Esophagus (tissue), 2 donors: ENCODE measurements around the gene KRT34. TPM values are rescaled to one million over a fixed set of nuclear protein-coding genes. Genes with fewer than 3 reads are reported as not detected.

Source experiments
- H3K27ac ChIP-seq, 2 donors: one replicate each; pipeline ENCODE4 v1.5.1; 2013; ENCODE audit warnings: low read depth in 2 of 2, mild to moderate bottlenecking in 2 of 2, inconsistent platforms in 1 of 2, low read length in 1 of 2, moderate library complexity in 1 of 2
- H3K27me3 ChIP-seq, 2 donors: one replicate each; pipeline ENCODE4 v1.6.1; 2013; ENCODE audit warnings: low read length in 2 of 2, control low read depth in 1 of 2, mild to moderate bottlenecking in 1 of 2; ENCODE audit not compliant: insufficient read depth in 2 of 2, control insufficient read depth in 1 of 2
- H3K36me3 ChIP-seq, 2 donors: one replicate each; pipeline ENCODE4 v1.6.1; 2013; ENCODE audit warnings: low read length in 1 of 2; ENCODE audit not compliant: control insufficient read depth in 2 of 2, insufficient read depth in 2 of 2
- H3K4me1 ChIP-seq, 2 donors: one replicate each; pipeline ENCODE4 v1.6.1; 2013; ENCODE audit warnings: low read length in 1 of 2; ENCODE audit not compliant: control insufficient read depth in 2 of 2, insufficient read depth in 2 of 2
- H3K4me3 ChIP-seq, 2 donors: one replicate each; pipeline ENCODE4 v1.5.1; 2013; ENCODE audit warnings: low read length in 2 of 2, mild to moderate bottlenecking in 2 of 2, low read depth in 1 of 2, moderate library complexity in 1 of 2
- H3K9me3 ChIP-seq, 2 donors: one replicate each; pipeline ENCODE4 v1.6.1; 2013; ENCODE audit warnings: mild to moderate bottlenecking in 2 of 2, low read depth in 1 of 2, low read length in 1 of 2, moderate library complexity in 1 of 2; ENCODE audit not compliant: control insufficient read depth in 2 of 2, insufficient read depth in 1 of 2
- WGBS, 2 donors: extraction: QIAGEN DNeasy Blood & Tissue Kit; methylation state at CpG; one replicate each; pipeline ENCODE4 v1.1.7; 2013; 5-methylcytosine and 5-hydroxymethylcytosine counted together
- polyA plus RNA-seq, 2 donors: library from polyadenylated mRNA; stranded (reverse); fragments of 200-250 nt; gene quantifications; one replicate each; pipeline ENCODE4 v1.2.3, GENCODE V29; 2013
- donor health status: healthy with polysubstance abuse.
- donor health status: Bipolar disorder and iron deficiency.

KRT34 gene
- polyA plus RNA-seq, 2 donors, result 0.19 to 0.20 TPM

- Histone ChIP-seq H3K36me3 (no peaks in the 10 kb centered on the region), H3K27ac (peak overlapping the region; percentile 13 to 53), H3K4me3 (no peak overlapping the region), H3K27me3 (no peaks in the 10 kb centered on the region), H3K9me3 (no peaks in the 10 kb centered on the region), H3K4me1 (peaks cover 3 to 24% of the 10 kb centered on the region in 2 donors)
- 68 to 78% methylated on average over 7 of the region's 7 CpGs for WGBS, 2 donors
These were observed 36.2 kb upstream of the KRT34 start for GRCh38 chr17:41418116-41418860.

DNA sequence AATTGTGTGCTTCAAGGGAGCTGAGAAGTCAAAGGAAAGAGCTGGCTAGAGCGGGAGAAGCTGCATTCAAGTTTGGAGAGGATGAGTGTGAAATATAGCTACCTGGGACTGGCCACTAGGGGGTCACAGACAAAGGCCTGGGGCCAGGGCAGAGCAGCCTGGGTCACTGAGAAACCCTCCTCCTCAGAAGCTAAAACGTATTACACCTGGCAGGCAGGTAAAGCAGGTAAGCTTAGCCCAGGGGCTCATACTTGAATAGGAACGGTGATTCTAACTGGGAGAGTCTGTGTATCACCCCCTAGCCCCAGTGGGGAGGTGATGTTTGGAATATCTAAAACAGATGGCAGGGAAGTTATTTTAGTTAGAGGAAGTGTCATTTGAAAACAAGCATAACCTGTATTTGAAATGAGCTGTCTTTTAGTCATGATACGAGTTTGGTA is 35.5 kb upstream of the KRT34 start:
- Histone ChIP-seq H3K27ac (peak overlapping the region; percentile 72 to 81), H3K4me1 (peaks cover 3 to 24% of the 10 kb centered on the region in 2 donors), H3K9me3 (no peaks in the 10 kb centered on the region), H3K4me3 (no peak overlapping the region), H3K36me3 (no peaks in the 10 kb centered on the region), H3K27me3 (no peaks in the 10 kb centered on the region)
- WGBS, 2 donors, result 35 to 42% methylated on average over 4 of the region's 4 CpGs

GRCh38 chr17:41417127-41417526 is 35.0 kb upstream of the KRT34 start:
- H3K36me3 ChIP-seq, result no peaks in the 10 kb centered on the region
- peaks cover 3 to 24% of the 10 kb centered on the region in 2 donors for H3K4me1 ChIP-seq
- WGBS, 2 donors, result 90 to 95% methylated on average over 6 of the region's 6 CpGs
- no peaks in the 10 kb centered on the region for H3K27me3 ChIP-seq
- no peak overlapping the region for H3K4me3 ChIP-seq
- H3K9me3 ChIP-seq, result no peaks in the 10 kb centered on the region
- peak overlapping the region in 1 of 2 donors; percentile 72 for H3K27ac ChIP-seq

DNA sequence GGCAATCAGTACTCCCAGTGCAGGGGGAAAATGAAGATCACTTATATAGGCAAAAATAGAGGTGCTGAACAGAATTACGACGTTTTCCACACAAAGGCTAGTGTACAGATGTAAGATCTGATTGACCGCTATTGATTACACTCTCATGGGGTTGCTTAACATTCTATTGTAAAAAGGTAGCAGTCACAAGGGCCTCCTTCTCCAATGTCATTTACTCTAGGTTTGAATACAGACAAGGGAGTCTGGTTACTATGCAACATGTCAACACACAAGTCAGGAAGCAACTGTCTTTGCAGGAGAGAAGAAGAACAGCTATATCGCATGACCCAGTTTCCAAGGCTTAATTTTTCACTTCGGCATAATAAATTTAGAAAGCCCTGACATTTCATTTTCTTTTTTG is 34.4 kb upstream of the KRT34 start:
- H3K36me3 ChIP-seq, result no peaks in the 10 kb centered on the region
- H3K4me3 ChIP-seq, result no peak overlapping the region
- H3K27me3 ChIP-seq, result no peaks in the 10 kb centered on the region
- H3K27ac ChIP-seq, result no peak overlapping the region
- H3K9me3 ChIP-seq, result no peaks in the 10 kb centered on the region
- peaks cover 3 to 24% of the 10 kb centered on the region in 2 donors for H3K4me1 ChIP-seq
- 82 to 83% methylated on average over 5 of the region's 5 CpGs for WGBS, 2 donors

GRCh38 chr17:41415833-41416335 is 33.8 kb upstream of the KRT34 start:
- WGBS, 2 donors, result 71 to 75% methylated on average over 3 of the region's 3 CpGs
- Histone ChIP-seq H3K4me3 (no peak overlapping the region), H3K27me3 (no peaks in the 10 kb centered on the region), H3K9me3 (no peaks in the 10 kb centered on the region), H3K36me3 (no peaks in the 10 kb centered on the region), H3K27ac (no peak overlapping the region), H3K4me1 (peaks cover 3 to 24% of the 10 kb centered on the region in 2 donors)

- Histone ChIP-seq H3K4me1 (peaks cover 3 to 19% of the 10 kb centered on the region in 2 donors), H3K27me3 (no peaks in the 10 kb centered on the region), H3K4me3 (no peak overlapping the region), H3K36me3 (no peaks in the 10 kb centered on the region), H3K9me3 (no peaks in the 10 kb centered on the region), H3K27ac (no peak overlapping the region)
- 73 to 77% methylated on average over 4 of the region's 4 CpGs for WGBS, 2 donors
These were observed 33.3 kb upstream of the KRT34 start for GRCh38 chr17:41415411-41415810.

DNA sequence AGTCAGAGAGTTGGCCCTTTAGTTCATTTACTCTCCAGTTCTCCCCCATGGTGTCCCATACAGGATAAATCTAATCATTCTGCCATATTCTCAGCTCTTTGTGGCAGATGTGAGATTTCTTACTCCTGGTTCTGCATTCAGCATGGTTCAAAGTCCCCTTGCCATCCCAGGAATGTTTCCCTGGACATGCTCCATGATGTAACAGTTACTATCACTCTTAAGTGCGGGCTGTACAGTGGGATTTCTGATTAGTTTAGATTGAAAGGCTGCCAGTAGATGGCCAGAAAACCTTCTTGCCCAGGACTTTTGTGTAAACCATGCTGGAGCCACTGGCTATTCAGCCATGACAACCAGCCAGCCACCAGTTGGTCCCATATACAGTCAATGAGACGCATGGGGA is 31.9 kb upstream of the KRT34 start:
- no peaks in the 10 kb centered on the region for H3K9me3 ChIP-seq
- no peak overlapping the region for H3K27ac ChIP-seq
- no peak overlapping the region for H3K4me3 ChIP-seq
- H3K4me1 ChIP-seq, result peaks cover 3 to 11% of the 10 kb centered on the region in 2 donors
- H3K27me3 ChIP-seq, result no peaks in the 10 kb centered on the region
- no peaks in the 10 kb centered on the region for H3K36me3 ChIP-seq
- WGBS, 2 donors, result 92 to 95% methylated on average over 2 of the region's 2 CpGs

- Histone ChIP-seq H3K27ac (no peak overlapping the region), H3K4me3 (no peak overlapping the region), H3K9me3 (no peaks in the 10 kb centered on the region), H3K27me3 (no peaks in the 10 kb centered on the region), H3K36me3 (no peaks in the 10 kb centered on the region), H3K4me1 (peaks cover 3 to 8% of the 10 kb centered on the region in 2 donors)
- WGBS, 2 donors, result 63 to 66% methylated on average over 5 of the region's 5 CpGs
These were observed 31.3 kb upstream of the KRT34 start for GRCh38 chr17:41413353-41413957.

DNA sequence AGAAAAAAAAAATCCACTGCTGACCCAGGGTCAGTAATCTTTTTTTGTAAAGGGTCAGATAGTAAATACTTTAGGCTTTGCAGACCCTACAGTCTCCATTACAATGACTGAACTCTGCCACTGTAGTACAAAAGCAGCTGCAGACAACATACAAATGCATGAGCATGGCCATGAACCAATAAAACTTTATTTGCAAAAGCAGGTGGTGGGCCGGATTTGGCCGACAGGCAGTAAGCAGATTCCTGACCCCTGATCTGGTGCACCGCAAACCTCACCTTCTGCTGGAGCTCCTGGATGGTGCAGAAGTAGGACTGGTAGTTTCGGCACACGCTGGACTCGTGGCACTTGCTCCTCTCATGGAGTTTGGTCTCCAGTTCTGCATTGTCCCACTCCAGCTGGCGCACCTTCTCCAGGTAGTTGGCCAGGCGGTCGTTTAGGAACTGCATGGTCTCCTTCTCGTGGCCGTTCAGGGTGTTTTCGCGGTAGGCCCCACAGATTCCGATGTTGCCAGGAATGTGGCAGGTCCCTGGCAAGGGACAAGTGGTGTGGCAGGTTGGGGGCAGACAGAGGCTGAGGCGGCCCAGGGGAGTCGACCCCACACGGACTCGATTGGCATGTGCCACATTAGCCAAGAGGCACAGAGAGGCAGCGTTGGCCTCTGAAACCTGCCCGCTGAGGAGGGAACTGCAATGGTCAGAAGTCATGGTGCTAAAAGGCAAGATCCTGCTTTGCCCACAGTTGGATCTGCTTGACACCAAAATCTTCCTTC is 29.1 kb upstream of the KRT34 start:
- 94 to 96% methylated on average over 20 of the region's 20 CpGs for WGBS, 2 donors
- Histone ChIP-seq H3K27ac (no peak overlapping the region), H3K4me3 (no peak overlapping the region), H3K27me3 (no peaks in the 10 kb centered on the region), H3K4me1 (no peaks in the 10 kb centered on the region), H3K36me3 (no peaks in the 10 kb centered on the region), H3K9me3 (no peaks in the 10 kb centered on the region)
